Measurements from ENCODE around the gene SS18. TPM values are rescaled to one million over a fixed set of nuclear protein-coding genes. Genes with fewer than 3 reads are reported as not detected.

SS18 gene
- total RNA-seq, 1 donor: 120 TPM

- H3K4me2 ChIP-seq (ENCODE audit: insufficient read depth, low read length): no peak overlapping the region
- no peak overlapping the region for H2AFZ ChIP-seq (ENCODE audit: low read length)
- TF ChIP-seq CTCF (IDR thresholded peaks at IDR 0.05; ENCODE audit: extremely low read depth, low read depth, low read length): no peak
- H4K20me1 ChIP-seq (ENCODE audit: insufficient read depth, low read length): no peaks in the 10 kb centered on the region
- H3K27ac ChIP-seq (ENCODE audit: low read depth, low read length): no peak overlapping the region
- DNase-seq (ENCODE audit: insufficient read length, low spot score, missing footprints): no peak
- H3K27me3 ChIP-seq (ENCODE audit: insufficient read depth, low read length): no peaks in the 10 kb centered on the region
- H3K79me2 ChIP-seq (ENCODE audit: insufficient read depth, low read length): peaks cover 38% of the 10 kb centered on the region
- H3K9me3 ChIP-seq (ENCODE audit: low read depth, low read length): no peaks in the 10 kb centered on the region
- no peaks in the 10 kb centered on the region for H3K4me1 ChIP-seq (ENCODE audit: insufficient read depth, low read length)
- no peak overlapping the region for H3K4me3 ChIP-seq (ENCODE audit: insufficient read depth, low read length)
- peaks cover 37% of the 10 kb centered on the region for H3K36me3 ChIP-seq (ENCODE audit: insufficient read depth, low read length)
These were observed 51.2 kb downstream of the SS18 start for GRCh38 chr18:26039203-26039602.

- H3K79me2 ChIP-seq (ENCODE audit: insufficient read depth, low read length): peaks cover 28% of the 10 kb centered on the region
- no peak overlapping the region for H3K27ac ChIP-seq (ENCODE audit: low read depth, low read length)
- H3K4me1 ChIP-seq (ENCODE audit: insufficient read depth, low read length): no peaks in the 10 kb centered on the region
- H3K27me3 ChIP-seq (ENCODE audit: insufficient read depth, low read length): no peaks in the 10 kb centered on the region
- no peak for TF ChIP-seq CTCF (IDR thresholded peaks at IDR 0.05; ENCODE audit: extremely low read depth, low read depth, low read length)
- H3K4me2 ChIP-seq (ENCODE audit: insufficient read depth, low read length): no peak overlapping the region
- H3K4me3 ChIP-seq (ENCODE audit: insufficient read depth, low read length): no peak overlapping the region
- no peak overlapping the region for H2AFZ ChIP-seq (ENCODE audit: low read length)
- H3K9me3 ChIP-seq (ENCODE audit: low read depth, low read length): no peaks in the 10 kb centered on the region
- peaks cover 52% of the 10 kb centered on the region for H3K36me3 ChIP-seq (ENCODE audit: insufficient read depth, low read length)
- H4K20me1 ChIP-seq (ENCODE audit: insufficient read depth, low read length): no peaks in the 10 kb centered on the region
- no peak for DNase-seq (ENCODE audit: insufficient read length, low spot score, missing footprints)
These were observed 53.8 kb downstream of the SS18 start for GRCh38 chr18:26036635-26037034.

- Histone ChIP-seq H3K9me3 (ENCODE audit: low read depth, low read length) (no peaks in the 10 kb centered on the region), H3K4me1 (ENCODE audit: insufficient read depth, low read length) (no peaks in the 10 kb centered on the region), H4K20me1 (ENCODE audit: insufficient read depth, low read length) (no peaks in the 10 kb centered on the region), H3K4me3 (ENCODE audit: insufficient read depth, low read length) (no peak overlapping the region), H2AFZ (ENCODE audit: low read length) (no peak overlapping the region), H3K27me3 (ENCODE audit: insufficient read depth, low read length) (no peaks in the 10 kb centered on the region), H3K36me3 (ENCODE audit: insufficient read depth, low read length) (peaks cover 67% of the 10 kb centered on the region), H3K79me2 (ENCODE audit: insufficient read depth, low read length) (peaks cover 15% of the 10 kb centered on the region), H3K4me2 (ENCODE audit: insufficient read depth, low read length) (no peak overlapping the region), H3K27ac (ENCODE audit: low read depth, low read length) (no peak overlapping the region)
- no peak for TF ChIP-seq CTCF (IDR thresholded peaks at IDR 0.05; ENCODE audit: extremely low read depth, low read depth, low read length)
- DNase-seq (ENCODE audit: insufficient read length, low spot score, missing footprints): no peak
These were observed 55.4 kb downstream of the SS18 start for GRCh38 chr18:26034850-26035497.

- Histone ChIP-seq H3K4me3 (ENCODE audit: insufficient read depth, low read length) (no peak overlapping the region), H4K20me1 (ENCODE audit: insufficient read depth, low read length) (peaks cover 4% of the 10 kb centered on the region), H3K27me3 (ENCODE audit: insufficient read depth, low read length) (no peaks in the 10 kb centered on the region), H3K4me1 (ENCODE audit: insufficient read depth, low read length) (no peaks in the 10 kb centered on the region), H3K79me2 (ENCODE audit: insufficient read depth, low read length) (peaks cover 28% of the 10 kb centered on the region), H2AFZ (ENCODE audit: low read length) (no peak overlapping the region), H3K9me3 (ENCODE audit: low read depth, low read length) (no peaks in the 10 kb centered on the region), H3K36me3 (ENCODE audit: insufficient read depth, low read length) (peaks cover 66% of the 10 kb centered on the region), H3K4me2 (ENCODE audit: insufficient read depth, low read length) (no peak overlapping the region), H3K27ac (ENCODE audit: low read depth, low read length) (no peak overlapping the region)
- no peak for DNase-seq (ENCODE audit: insufficient read length, low spot score, missing footprints)
- no peak for TF ChIP-seq CTCF (IDR thresholded peaks at IDR 0.05; ENCODE audit: extremely low read depth, low read depth, low read length)
These were observed 67.8 kb downstream of the SS18 start for GRCh38 chr18:26022585-26022984.
